GM19023 (cell line): ENCODE measurements around the gene ATRNL1.
"Not testable (repeated sequence)": the region's sequence is repeated elsewhere in the genome, so short reads cannot be mapped to it uniquely, and the experiment has no call there.

ENCODE experiments used
- ATAC-seq: cut with Tn5 transposase; IDR thresholded peaks from one replicate; pipeline ENCODE4 v1.9.1; 2021; ENCODE audit warnings: mild to moderate bottlenecking, moderate library complexity; ENCODE audit not compliant: unreplicated experiment

ATRNL1 gene

GRCh38 chr10:115092258-115092554 lies 959 bp upstream of the ATRNL1 start:
- peak; percentile 7 for ATAC-seq

- peak; percentile 84 for ATAC-seq
These were observed 445 bp upstream of the ATRNL1 start for GRCh38 chr10:115092555-115093285.

- ATAC-seq = peak; percentile 46
These were observed 727 bp downstream of the ATRNL1 start for GRCh38 chr10:115093776-115094408.

- no peak for ATAC-seq
These were observed 1.4 kb downstream of the ATRNL1 start for GRCh38 chr10:115094416-115095140.

GRCh38 chr10:115095758-115096157 lies 2.6 kb downstream of the ATRNL1 start:
- no peak for ATAC-seq

- ATAC-seq = no peak
These were observed 10.5 kb downstream of the ATRNL1 start for GRCh38 chr10:115103700-115104099.

- not testable (repeated sequence) for ATAC-seq
These were observed 12.2 kb downstream of the ATRNL1 start for GRCh38 chr10:115105411-115105810.

- no peak for ATAC-seq
These were observed 14.7 kb downstream of the ATRNL1 start for GRCh38 chr10:115107830-115108229.

- ATAC-seq = no peak
These were observed 24.1 kb downstream of the ATRNL1 start for GRCh38 chr10:115117301-115117700.

GRCh38 chr10:115118346-115118745 lies 25.2 kb downstream of the ATRNL1 start:
- no peak for ATAC-seq

GRCh38 chr10:115125505-115125904 lies 32.3 kb downstream of the ATRNL1 start:
- ATAC-seq = no peak

GRCh38 chr10:115129752-115130151 lies 36.6 kb downstream of the ATRNL1 start:
- no peak for ATAC-seq

- no peak for ATAC-seq
These were observed 43.5 kb downstream of the ATRNL1 start for GRCh38 chr10:115136616-115137015.

GRCh38 chr10:115141254-115141653 lies 48.1 kb downstream of the ATRNL1 start:
- no peak for ATAC-seq

- ATAC-seq = no peak
These were observed 64.2 kb downstream of the ATRNL1 start for GRCh38 chr10:115157357-115157756.

- no peak for ATAC-seq
These were observed 70.0 kb downstream of the ATRNL1 start for GRCh38 chr10:115163129-115163528.

GRCh38 chr10:115164220-115164619 lies 71.1 kb downstream of the ATRNL1 start:
- ATAC-seq = no peak

- ATAC-seq = no peak
These were observed 74.6 kb downstream of the ATRNL1 start for GRCh38 chr10:115167751-115168150.

GRCh38 chr10:115171392-115171960 lies 78.3 kb downstream of the ATRNL1 start:
- no peak for ATAC-seq

GRCh38 chr10:115173915-115174443 lies 80.8 kb downstream of the ATRNL1 start:
- no peak for ATAC-seq

GRCh38 chr10:115207276-115207675 lies 114.1 kb downstream of the ATRNL1 start:
- ATAC-seq = not testable (repeated sequence)
